Smooth muscle cell (in vitro differentiated cells): ENCODE measurements around the gene GEMIN2. TPM values are rescaled to one million over a fixed set of nuclear protein-coding genes. Genes with fewer than 3 reads are reported as not detected.
A peak's percentile ranks its signal among the peaks of the same experiment; 100 is the strongest.
"Not testable (repeated sequence)": the region's sequence is repeated elsewhere in the genome, so short reads cannot be mapped to it uniquely, and the experiment has no call there.

ENCODE experiments used
- DNase-seq: peaks from one replicate; lab custom pipeline; 2025; ENCODE audit not compliant: unreplicated experiment; lab: John Stamatoyannopoulos, UW
- H2AFZ ChIP-seq: fragments of 200-600 bp; sonication (generic); 2 replicates; pipeline ENCODE4 v1.6.0; 2016; ENCODE audit warnings: antibody characterized with exemption, low read depth, mild to moderate bottlenecking
- H3F3A ChIP-seq: fragments of 200-600 bp; sonication (generic); 2 replicates; pipeline ENCODE4 v1.6.0; 2017; ENCODE audit warnings: antibody characterized with exemption, low read depth
- H3K27ac ChIP-seq: fragments of 200-600 bp; sonication (generic); 2 replicates; pipeline ENCODE4 v1.5.1; 2016; ENCODE audit warnings: low read depth, mild to moderate bottlenecking
- H3K27me3 ChIP-seq: fragments of 200-600 bp; sonication (generic); 2 replicates; pipeline ENCODE4 v1.6.1; 2016; ENCODE audit warnings: low read depth, mild to moderate bottlenecking
- H3K36me3 ChIP-seq: fragments of 200-600 bp; sonication (generic); 2 replicates; pipeline ENCODE4 v1.5.1; 2016; ENCODE audit warnings: low read depth
- H3K4me1 ChIP-seq: fragments of 200-600 bp; sonication (generic); 2 replicates; pipeline ENCODE4 v1.5.1; 2016; ENCODE audit warnings: low read depth
- H3K4me2 ChIP-seq: fragments of 200-600 bp; sonication (generic); 2 replicates; pipeline ENCODE4 v1.6.0; 2016; ENCODE audit warnings: mild to moderate bottlenecking
- H3K4me3 ChIP-seq: fragments of 200-600 bp; sonication (generic); 2 replicates; pipeline ENCODE4 v1.5.1; 2016; ENCODE audit warnings: mild to moderate bottlenecking
- H3K79me2 ChIP-seq: fragments of 200-600 bp; sonication (generic); 2 replicates; pipeline ENCODE4 v1.6.0; 2016; ENCODE audit warnings: low read depth, mild to moderate bottlenecking
- H3K9ac ChIP-seq: fragments of 200-600 bp; sonication (generic); 2 replicates; pipeline ENCODE4 v1.6.0; 2016; ENCODE audit warnings: low read depth
- H3K9me3 ChIP-seq: fragments of 200-600 bp; sonication (generic); replicated peaks from 2 replicates; pipeline ENCODE4 v1.5.1; 2016; ENCODE audit warnings: low read depth
- H4K20me1 ChIP-seq: fragments of 200-600 bp; sonication (generic); 2 replicates; pipeline ENCODE4 v1.6.0; 2016; ENCODE audit warnings: low read depth
- WGBS: methylation state at CpG from one replicate; pipeline ENCODE4 v1.1.7; 2016; ENCODE audit warnings: low lambda C conversion rate; 5-methylcytosine and 5-hydroxymethylcytosine counted together
- polyA plus RNA-seq: library from polyadenylated mRNA; unstranded; fragments of >200 nt; fragmentation: Nextera tagmentation; extraction: Ambion mirVana; gene quantifications from 2 replicates; pipeline ENCODE4 v1.2.1, GENCODE V29; 2016
- total RNA-seq: library from RNA; depleted of rRNA; stranded (reverse); fragments of >200 nt; gene quantifications from 2 replicates; pipeline ENCODE4 v1.2.3, GENCODE V29; 2014
- TF ChIP-seq, protein P1 (sequence below): fragments of 200-600 bp; sonication (generic); IDR thresholded peaks from 2 replicates; pipeline ENCODE4 v1.5.1; 2017; ENCODE audit warnings: borderline replicate concordance, mild to moderate bottlenecking, antibody characterized with exemption; ENCODE audit not compliant: insufficient read depth, poor library complexity, severe bottlenecking

GEMIN2 gene, protein sequence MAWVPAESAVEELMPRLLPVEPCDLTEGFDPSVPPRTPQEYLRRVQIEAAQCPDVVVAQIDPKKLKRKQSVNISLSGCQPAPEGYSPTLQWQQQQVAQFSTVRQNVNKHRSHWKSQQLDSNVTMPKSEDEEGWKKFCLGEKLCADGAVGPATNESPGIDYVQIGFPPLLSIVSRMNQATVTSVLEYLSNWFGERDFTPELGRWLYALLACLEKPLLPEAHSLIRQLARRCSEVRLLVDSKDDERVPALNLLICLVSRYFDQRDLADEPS
- total RNA-seq (29.6 and 30.0 TPM in 2 replicates), polyA plus RNA-seq (18.1 and 25.7 TPM in 2 replicates)

DNA sequence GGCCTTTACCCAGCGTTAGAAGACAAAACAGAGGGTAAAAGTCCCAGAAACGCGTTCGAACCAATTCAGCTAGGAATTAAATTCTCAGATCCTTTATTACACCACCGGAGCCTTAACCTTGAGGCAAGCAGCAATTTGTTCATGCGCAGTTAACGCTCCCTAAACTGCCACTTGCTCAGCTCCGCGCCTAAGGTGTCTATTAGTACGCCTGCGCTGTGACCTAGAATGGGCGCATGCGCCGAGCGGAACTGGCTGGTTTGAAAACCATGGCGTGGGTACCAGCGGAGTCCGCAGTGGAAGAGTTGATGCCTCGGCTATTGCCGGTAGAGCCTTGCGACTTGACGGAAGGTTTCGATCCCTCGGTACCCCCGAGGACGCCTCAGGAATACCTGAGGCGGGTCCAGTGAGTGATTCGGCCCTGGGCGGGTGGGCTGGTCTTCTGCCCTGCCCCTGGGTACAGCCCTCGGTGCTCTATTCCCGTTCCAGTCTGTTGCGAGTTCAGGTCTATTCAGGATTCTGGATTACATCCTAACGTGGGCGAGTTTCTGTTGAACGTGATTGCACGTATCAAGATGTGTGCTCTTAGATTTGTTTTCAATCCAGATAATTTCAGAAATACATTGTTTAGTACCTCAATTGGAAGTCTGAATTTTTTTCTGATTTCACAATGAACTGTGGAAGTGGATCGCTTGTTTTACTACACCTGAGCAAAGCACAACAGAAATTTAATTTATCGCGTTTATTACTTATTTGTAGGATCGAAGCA lies at the start of gene GEMIN2:
TSS of gene GEMIN2 (plus strand) at position 251 of the 766 bp plus-strand sequence. CDS start at position 267, 16 bp downstream.
- Histone ChIP-seq H3K27me3 (no peaks in the 10 kb centered on the region), H3K27ac (peak within 1 kb of the TSS; percentile 45), H3K9me3 (no peaks in the 10 kb centered on the region), H3F3A (no peaks in the 10 kb centered on the region), H3K4me2 (peak within 1 kb of the TSS; percentile 86), H3K36me3 (peaks cover 7% of the 10 kb centered on the region), H3K4me3 (peak within 1 kb of the TSS; percentile 69), H3K9ac (peak within 1 kb of the TSS; percentile 45), H3K79me2 (peaks cover 13% of the 10 kb centered on the region), H4K20me1 (no peaks in the 10 kb centered on the region), H3K4me1 (peaks cover 11% of the 10 kb centered on the region), H2AFZ (peak within 1 kb of the TSS; percentile 90)
- 3% methylated on average over 40 of the region's 40 CpGs for WGBS
- peak; percentile 73 for DNase-seq
- TF ChIP-seq, protein P1, sequence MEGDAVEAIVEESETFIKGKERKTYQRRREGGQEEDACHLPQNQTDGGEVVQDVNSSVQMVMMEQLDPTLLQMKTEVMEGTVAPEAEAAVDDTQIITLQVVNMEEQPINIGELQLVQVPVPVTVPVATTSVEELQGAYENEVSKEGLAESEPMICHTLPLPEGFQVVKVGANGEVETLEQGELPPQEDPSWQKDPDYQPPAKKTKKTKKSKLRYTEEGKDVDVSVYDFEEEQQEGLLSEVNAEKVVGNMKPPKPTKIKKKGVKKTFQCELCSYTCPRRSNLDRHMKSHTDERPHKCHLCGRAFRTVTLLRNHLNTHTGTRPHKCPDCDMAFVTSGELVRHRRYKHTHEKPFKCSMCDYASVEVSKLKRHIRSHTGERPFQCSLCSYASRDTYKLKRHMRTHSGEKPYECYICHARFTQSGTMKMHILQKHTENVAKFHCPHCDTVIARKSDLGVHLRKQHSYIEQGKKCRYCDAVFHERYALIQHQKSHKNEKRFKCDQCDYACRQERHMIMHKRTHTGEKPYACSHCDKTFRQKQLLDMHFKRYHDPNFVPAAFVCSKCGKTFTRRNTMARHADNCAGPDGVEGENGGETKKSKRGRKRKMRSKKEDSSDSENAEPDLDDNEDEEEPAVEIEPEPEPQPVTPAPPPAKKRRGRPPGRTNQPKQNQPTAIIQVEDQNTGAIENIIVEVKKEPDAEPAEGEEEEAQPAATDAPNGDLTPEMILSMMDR: no peak

DNA sequence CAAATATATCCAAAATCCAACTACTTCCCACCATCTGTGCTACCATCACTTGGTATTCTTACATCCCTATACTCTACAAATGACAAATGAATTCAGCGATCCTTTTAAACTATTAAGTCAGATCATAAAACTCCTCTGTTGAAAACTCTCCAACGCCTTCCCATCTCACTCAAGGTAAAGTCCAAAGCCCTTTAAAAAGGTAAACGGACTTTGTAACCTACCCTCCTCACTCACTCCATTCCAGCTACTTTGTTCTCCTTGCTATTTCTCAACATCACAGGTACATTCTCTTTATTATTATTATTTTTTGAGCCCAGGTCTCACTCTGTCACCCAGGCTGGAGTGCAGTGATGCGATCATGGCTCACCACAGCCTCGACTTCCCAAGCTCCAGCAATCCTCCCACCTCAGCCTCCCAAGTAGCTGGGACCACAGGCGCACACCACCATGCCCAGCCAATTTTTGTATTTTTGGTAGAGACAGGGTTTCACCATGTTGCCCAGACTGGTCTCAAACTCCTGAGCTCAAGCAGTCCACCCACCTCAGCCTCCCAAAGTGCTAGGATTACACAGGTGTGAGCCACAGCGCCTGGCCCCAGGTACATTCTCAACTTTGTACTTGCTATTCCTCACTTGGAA lies 44.8 kb upstream of the GEMIN2 start:
- H3K9me3 ChIP-seq, H3K4me3 ChIP-seq, H2AFZ ChIP-seq, H3F3A ChIP-seq, H3K4me1 ChIP-seq, H3K27ac ChIP-seq, H3K4me2 ChIP-seq, H3K27me3 ChIP-seq, H3K9ac ChIP-seq, DNase-seq: not testable (repeated sequence)
- peaks cover 52% of the 10 kb centered on the region for H3K79me2 ChIP-seq
- peaks cover 28% of the 10 kb centered on the region for H3K36me3 ChIP-seq
- peaks cover 67% of the 10 kb centered on the region for H4K20me1 ChIP-seq
- WGBS: 96% methylated on average over 7 of the region's 7 CpGs

DNA sequence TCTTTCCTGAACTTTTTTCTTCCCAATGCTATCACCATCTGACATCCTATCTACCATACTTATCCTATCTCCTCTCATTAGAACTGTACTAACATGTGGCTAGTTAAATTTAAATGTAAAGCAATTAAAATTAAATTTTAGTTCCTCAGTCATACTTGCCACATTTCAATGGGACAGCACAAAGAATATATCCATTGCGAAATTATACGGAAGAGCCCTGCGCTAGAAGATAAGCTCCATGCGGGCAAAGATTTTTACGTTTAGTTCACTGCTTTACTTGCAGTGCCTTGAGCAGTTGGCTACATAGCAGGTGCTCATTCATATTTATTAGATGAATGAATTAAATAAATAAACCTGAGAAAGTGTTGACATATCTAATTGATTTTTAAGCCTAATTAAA lies 44.2 kb upstream of the GEMIN2 start:
- TF ChIP-seq, protein P1: no peak
- Histone ChIP-seq H3F3A (no peaks in the 10 kb centered on the region), H4K20me1 (peaks cover 71% of the 10 kb centered on the region), H3K27ac (no peak overlapping the region), H3K4me3 (no peak overlapping the region), H3K4me2 (no peak overlapping the region), H3K36me3 (peaks cover 31% of the 10 kb centered on the region), H3K79me2 (peaks cover 58% of the 10 kb centered on the region), H3K4me1 (no peaks in the 10 kb centered on the region), H2AFZ (no peak overlapping the region), H3K9ac (no peak overlapping the region), H3K27me3 (no peaks in the 10 kb centered on the region), H3K9me3 (no peaks in the 10 kb centered on the region)
- WGBS: 99% methylated on average over 5 of the region's 5 CpGs
- DNase-seq: no peak

DNA sequence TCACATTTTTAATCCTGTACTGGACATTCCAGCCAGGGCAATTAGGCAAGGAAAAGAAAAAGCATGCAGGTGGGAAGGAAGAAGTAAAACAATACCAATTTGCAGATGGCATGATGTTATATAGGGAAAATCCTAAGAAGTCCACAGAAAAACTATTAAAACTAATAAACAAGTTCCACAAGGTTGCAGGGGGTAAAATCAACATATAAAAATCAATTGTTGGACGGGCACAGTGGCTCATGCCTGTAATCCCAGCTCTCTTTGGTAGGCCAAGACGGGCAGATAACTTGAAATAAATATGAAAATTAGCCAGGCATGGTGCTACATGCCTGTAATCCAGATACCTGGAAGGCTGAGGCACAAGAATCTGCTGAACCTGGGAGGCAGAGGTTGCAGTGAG lies 43.0 kb upstream of the GEMIN2 start:
- TF ChIP-seq, protein P1: no peak
- Histone ChIP-seq H3K4me1 (no peaks in the 10 kb centered on the region), H3K9me3 (no peaks in the 10 kb centered on the region), H3K9ac (no peak overlapping the region), H3K27me3 (no peaks in the 10 kb centered on the region), H3F3A (no peaks in the 10 kb centered on the region), H4K20me1 (peaks cover 70% of the 10 kb centered on the region), H2AFZ (no peak overlapping the region), H3K36me3 (peaks cover 34% of the 10 kb centered on the region), H3K4me2 (no peak overlapping the region), H3K79me2 (peaks cover 62% of the 10 kb centered on the region), H3K27ac (no peak overlapping the region), H3K4me3 (no peak overlapping the region)
- no peak for DNase-seq
- WGBS: 96% methylated on average over 2 of the region's 2 CpGs
